Trophoblast cell (in vitro differentiated cells and primary cell): ENCODE data around the gene BPHL.

Experiments
- DNase-seq, 2 donors: peaks; one replicate each; pipeline ENCODE4 v3.0.0-alpha.2; 2016
- H2AFZ ChIP-seq: 2 replicates; pipeline ENCODE4 v1.6.1; 2013; ENCODE audit warnings: low read length, moderate library complexity, mild to moderate bottlenecking; ENCODE audit not compliant: insufficient read depth, poor library complexity
- H2AK5ac ChIP-seq: 2 replicates; pipeline ENCODE4 v1.6.1; 2013; ENCODE audit warnings: mild to moderate bottlenecking, low read length
- H2BK120ac ChIP-seq: 2 replicates; pipeline ENCODE4 v1.6.1; 2013; ENCODE audit warnings: low read length, mild to moderate bottlenecking, moderate library complexity; ENCODE audit not compliant: insufficient read depth, poor library complexity
- H2BK12ac ChIP-seq: 2 replicates; pipeline ENCODE4 v1.6.1; 2013; ENCODE audit warnings: mild to moderate bottlenecking, low read length, moderate library complexity
- H2BK5ac ChIP-seq: 2 replicates; pipeline ENCODE4 v1.6.1; 2013; ENCODE audit warnings: low read length, low read depth, moderate library complexity, mild to moderate bottlenecking; ENCODE audit not compliant: poor library complexity
- H3K14ac ChIP-seq: 2 replicates; pipeline ENCODE4 v1.6.1; 2013; ENCODE audit warnings: mild to moderate bottlenecking, low read length
- H3K18ac ChIP-seq: 2 replicates; pipeline ENCODE4 v1.6.1; 2013; ENCODE audit warnings: mild to moderate bottlenecking, low read length
- H3K23ac ChIP-seq: 2 replicates; pipeline ENCODE4 v1.6.1; 2013; ENCODE audit warnings: low read length
- H3K27ac ChIP-seq: 2 replicates; pipeline ENCODE4 v1.5.1; 2013; ENCODE audit warnings: low read depth, mild to moderate bottlenecking, inconsistent platforms, low read length, moderate library complexity
- H3K27me3 ChIP-seq: 2 replicates; pipeline ENCODE4 v1.6.1; 2013; ENCODE audit warnings: inconsistent platforms, mild to moderate bottlenecking, low read length, moderate library complexity; ENCODE audit not compliant: insufficient read depth
- H3K36me3 ChIP-seq, 2 experiments: 1 replicate in 1 of 2; 2 replicates in 1 of 2; pipeline ENCODE4 v1.6.1; 2013; ENCODE audit warnings: low read length in 2 of 2, mild to moderate bottlenecking in 2 of 2, moderate library complexity in 1 of 2; ENCODE audit not compliant: insufficient read depth in 2 of 2, control insufficient read depth in 1 of 2
- H3K4ac ChIP-seq: 2 replicates; pipeline ENCODE4 v1.6.1; 2013; ENCODE audit warnings: low read depth, mild to moderate bottlenecking, low read length, moderate library complexity
- H3K4me1 ChIP-seq, 2 experiments: 1 replicate in 1 of 2; 2 replicates in 1 of 2; pipeline ENCODE4 v1.6.1; 2013; ENCODE audit warnings: low read length in 2 of 2, mild to moderate bottlenecking in 2 of 2, moderate library complexity in 1 of 2; ENCODE audit not compliant: insufficient read depth in 2 of 2, control insufficient read depth in 1 of 2
- H3K4me2 ChIP-seq: 2 replicates; pipeline ENCODE4 v1.6.1; 2013; ENCODE audit warnings: inconsistent platforms, mild to moderate bottlenecking, low read length, moderate library complexity
- H3K4me3 ChIP-seq: 2 replicates; pipeline ENCODE4 v1.5.1; 2013; ENCODE audit warnings: mild to moderate bottlenecking, low read depth, low read length, inconsistent platforms
- H3K79me1 ChIP-seq: one replicate; pipeline ENCODE4 v1.6.1; 2013; ENCODE audit warnings: low read length
- H3K79me2 ChIP-seq: 2 replicates; pipeline ENCODE4 v1.6.1; 2013; ENCODE audit warnings: low read length, mild to moderate bottlenecking; ENCODE audit not compliant: control insufficient read depth, insufficient read depth, poor library complexity
- H3K9ac ChIP-seq: 2 replicates; pipeline ENCODE4 v1.6.1; 2013; ENCODE audit warnings: mild to moderate bottlenecking, low read length
- H3K9me3 ChIP-seq: 2 replicates; pipeline ENCODE4 v1.6.1; 2013; ENCODE audit warnings: low read depth, mild to moderate bottlenecking, control low read depth, inconsistent platforms, low read length; ENCODE audit not compliant: insufficient read depth
- H4K12ac ChIP-seq: 2 replicates; pipeline ENCODE4 v1.6.1; 2013; ENCODE audit warnings: low read depth, mild to moderate bottlenecking, low read length, moderate library complexity
- H4K8ac ChIP-seq: 2 replicates; pipeline ENCODE4 v1.6.1; 2013; ENCODE audit warnings: low read depth, mild to moderate bottlenecking, low read length, moderate library complexity
- H4K91ac ChIP-seq: one replicate; pipeline ENCODE4 v1.6.1; 2013; ENCODE audit warnings: low read depth, mild to moderate bottlenecking, low read length, moderate library complexity
- WGBS: extraction: QIAGEN DNeasy Blood & Tissue Kit; methylation state at CpG from one replicate; pipeline ENCODE4 v1.1.7; 2013; ENCODE audit warnings: missing lambda C conversion rate; ENCODE audit not compliant: insufficient read length, insufficient coverage; ENCODE audit errors: extremely low coverage; 5-methylcytosine and 5-hydroxymethylcytosine counted together

BPHL gene

GRCh38 chr6:3102875-3103274 is 15.6 kb upstream of the BPHL start:
- no peak overlapping the region for H3K4me2 ChIP-seq
- no peak overlapping the region for H4K12ac ChIP-seq
- no peak overlapping the region for H2BK12ac ChIP-seq
- H3K4me3 ChIP-seq, result no peak overlapping the region
- DNase-seq, result no peak
- H2BK120ac ChIP-seq, result no peak overlapping the region
- H3K79me1 ChIP-seq, result no peaks in the 10 kb centered on the region
- no peak overlapping the region for H3K9ac ChIP-seq
- H2AK5ac ChIP-seq, result no peak overlapping the region
- no peak overlapping the region for H3K23ac ChIP-seq
- H3K9me3 ChIP-seq, result no peaks in the 10 kb centered on the region
- no peak overlapping the region for H2BK5ac ChIP-seq
- no peak overlapping the region for H3K4ac ChIP-seq
- no peak overlapping the region for H3K18ac ChIP-seq
- no peak overlapping the region for H3K27ac ChIP-seq
- no peaks in the 10 kb centered on the region for H3K27me3 ChIP-seq
- no peak overlapping the region for H4K91ac ChIP-seq
- no CpG with 5 or more reads among the region's 3 CpGs for WGBS
- no peak overlapping the region for H2AFZ ChIP-seq
- H4K8ac ChIP-seq, result no peak overlapping the region
- peaks cover 21 to 27% of the 10 kb centered on the region in 2 experiments for H3K36me3 ChIP-seq
- no peaks in the 10 kb centered on the region for H3K79me2 ChIP-seq
- H3K14ac ChIP-seq, result no peak overlapping the region
- no peaks in the 10 kb centered on the region for H3K4me1 ChIP-seq

- Histone ChIP-seq H4K91ac (no peak overlapping the region), H3K9me3 (no peaks in the 10 kb centered on the region), H3K27ac (no peak overlapping the region), H2BK12ac (no peak overlapping the region), H4K12ac (no peak overlapping the region), H3K4me1 (no peaks in the 10 kb centered on the region), H2BK5ac (no peak overlapping the region), H3K23ac (no peak overlapping the region), H3K36me3 (peaks cover 33 to 45% of the 10 kb centered on the region in 2 experiments), H2AFZ (no peak overlapping the region), H3K4me2 (no peak overlapping the region), H3K79me1 (no peaks in the 10 kb centered on the region), H3K79me2 (no peaks in the 10 kb centered on the region), H3K4ac (no peak overlapping the region), H3K9ac (no peak overlapping the region), H2BK120ac (no peak overlapping the region), H3K14ac (no peak overlapping the region), H3K4me3 (no peak overlapping the region), H3K27me3 (no peaks in the 10 kb centered on the region), H2AK5ac (no peak overlapping the region), H4K8ac (no peak overlapping the region), H3K18ac (no peak overlapping the region)
- WGBS, result no CpG with 5 or more reads among the region's 10 CpGs
- no peak for DNase-seq
Measured at GRCh38 chr6:3108746-3109414, 9.6 kb upstream of the BPHL start.

GRCh38 chr6:3109761-3110160 is 8.8 kb upstream of the BPHL start:
- H3K27ac ChIP-seq, result no peak overlapping the region

GRCh38 chr6:3114377-3114776 is 4.1 kb upstream of the BPHL start:
- WGBS, result no CpG with 5 or more reads among the region's 6 CpGs

More at GRCh38 chr6:3109761-3110160, 8.8 kb upstream of the BPHL start:
- Histone ChIP-seq H3K36me3 (peaks cover 38 to 53% of the 10 kb centered on the region in 2 experiments), H2AFZ (no peak overlapping the region), H3K79me1 (no peaks in the 10 kb centered on the region), H3K27me3 (no peaks in the 10 kb centered on the region), H2BK5ac (no peak overlapping the region), H3K4ac (no peak overlapping the region), H3K79me2 (no peaks in the 10 kb centered on the region), H3K9me3 (no peaks in the 10 kb centered on the region), H3K23ac (no peak overlapping the region), H2BK12ac (no peak overlapping the region), H3K18ac (no peak overlapping the region), H4K8ac (no peak overlapping the region), H3K14ac (no peak overlapping the region), H4K91ac (no peak overlapping the region), H2BK120ac (no peak overlapping the region), H3K4me2 (no peak overlapping the region), H3K4me1 (no peaks in the 10 kb centered on the region), H2AK5ac (no peak overlapping the region), H4K12ac (no peak overlapping the region), H3K9ac (no peak overlapping the region), H3K4me3 (no peak overlapping the region)
- no CpG with 5 or more reads among the region's 3 CpGs for WGBS
- DNase-seq, result no peak

More at GRCh38 chr6:3114377-3114776, 4.1 kb upstream of the BPHL start:
- Histone ChIP-seq H3K14ac (no peak overlapping the region), H4K12ac (no peak overlapping the region), H3K4me3 (no peak overlapping the region), H2AK5ac (no peak overlapping the region), H3K36me3 (peaks cover 18 to 36% of the 10 kb centered on the region in 2 experiments), H2BK12ac (no peak overlapping the region), H2BK5ac (no peak overlapping the region), H3K79me1 (peaks cover 6% of the 10 kb centered on the region), H3K9me3 (no peaks in the 10 kb centered on the region), H3K27ac (no peak overlapping the region), H3K4me2 (no peak overlapping the region), H4K8ac (no peak overlapping the region), H2BK120ac (no peak overlapping the region), H3K9ac (no peak overlapping the region), H2AFZ (no peak overlapping the region), H3K18ac (no peak overlapping the region), H3K79me2 (peaks cover 8% of the 10 kb centered on the region), H3K23ac (no peak overlapping the region), H4K91ac (no peak overlapping the region), H3K4ac (no peak overlapping the region), H3K4me1 (no peaks in the 10 kb centered on the region), H3K27me3 (no peaks in the 10 kb centered on the region)
- DNase-seq, result no peak
